ENCODE data around the gene COLQ.

Gene COLQ

DNA sequence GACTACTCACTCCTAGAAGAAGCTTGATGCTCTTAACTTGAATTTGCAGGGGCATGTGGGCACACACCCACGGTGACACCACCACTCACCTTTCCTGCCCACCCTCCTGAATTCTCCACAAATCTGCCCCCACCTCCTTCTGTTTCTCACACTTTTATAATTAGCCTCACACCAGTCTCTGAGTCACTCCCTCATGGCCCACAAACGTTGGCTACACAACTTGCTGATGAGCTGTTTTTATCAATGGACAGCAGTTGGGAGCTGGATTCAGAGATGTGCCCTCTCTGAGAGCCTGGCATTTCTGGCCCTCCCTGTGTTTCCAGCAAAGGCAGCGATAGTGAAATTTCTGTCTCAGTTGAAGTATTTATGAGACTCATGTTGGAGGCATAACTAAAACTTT is 1.3 kb downstream of the COLQ start:
- no peaks in the 10 kb centered on the region for H3K27me3 ChIP-seq (replicated peaks; ENCODE audit: control insufficient read depth, insufficient read depth, low read length)

DNA sequence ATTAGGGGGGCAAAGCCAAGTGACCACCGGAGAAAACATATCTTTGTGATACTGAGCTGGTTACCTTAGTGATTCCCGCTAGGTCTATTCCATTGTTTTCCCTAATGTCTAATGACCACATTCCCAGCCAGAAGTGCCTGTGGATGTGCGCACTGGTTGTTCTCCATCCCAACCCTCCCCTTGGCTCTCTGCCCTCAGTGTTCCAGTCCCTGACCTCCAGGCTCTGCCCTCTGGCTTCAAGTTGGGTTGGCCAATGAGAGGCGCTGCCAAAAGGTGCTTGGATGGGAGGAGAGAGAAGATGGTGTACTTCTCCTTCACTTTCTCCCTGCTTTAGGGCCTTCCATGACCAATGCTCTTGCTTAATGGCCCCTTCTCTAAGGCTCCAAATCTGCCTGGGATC is 2.4 kb downstream of the COLQ start:
- Histone ChIP-seq H3K9me3 (ENCODE audit: control insufficient read depth, low read length) (no peaks in the 10 kb centered on the region), H3K27me3 (replicated peaks; ENCODE audit: control insufficient read depth, insufficient read depth, low read length) (no peaks in the 10 kb centered on the region), H3K9ac (ENCODE audit: low read length) (no peak overlapping the region), H3K4me1 (ENCODE audit: control insufficient read depth, insufficient read depth, low read length) (peaks cover 13% of the 10 kb centered on the region), H3K4me3 (ENCODE audit: low read length) (no peak overlapping the region), H3K36me3 (ENCODE audit: control insufficient read depth, insufficient read depth, low read length, severe bottlenecking) (no peaks in the 10 kb centered on the region)
- DNase-seq (ENCODE audit: low read depth), result no peak

More for the DNA sequence above, 1.3 kb downstream of the COLQ start:
- no peak overlapping the region for H3K4me3 ChIP-seq (ENCODE audit: low read length)
- DNase-seq (ENCODE audit: low read depth), result no peak
- no peaks in the 10 kb centered on the region for H3K9me3 ChIP-seq (ENCODE audit: control insufficient read depth, low read length)
- peaks cover 13% of the 10 kb centered on the region for H3K4me1 ChIP-seq (ENCODE audit: control insufficient read depth, insufficient read depth, low read length)
- H3K9ac ChIP-seq (ENCODE audit: low read length), result no peak overlapping the region
- H3K36me3 ChIP-seq (ENCODE audit: control insufficient read depth, insufficient read depth, low read length, severe bottlenecking), result no peaks in the 10 kb centered on the region

DNA sequence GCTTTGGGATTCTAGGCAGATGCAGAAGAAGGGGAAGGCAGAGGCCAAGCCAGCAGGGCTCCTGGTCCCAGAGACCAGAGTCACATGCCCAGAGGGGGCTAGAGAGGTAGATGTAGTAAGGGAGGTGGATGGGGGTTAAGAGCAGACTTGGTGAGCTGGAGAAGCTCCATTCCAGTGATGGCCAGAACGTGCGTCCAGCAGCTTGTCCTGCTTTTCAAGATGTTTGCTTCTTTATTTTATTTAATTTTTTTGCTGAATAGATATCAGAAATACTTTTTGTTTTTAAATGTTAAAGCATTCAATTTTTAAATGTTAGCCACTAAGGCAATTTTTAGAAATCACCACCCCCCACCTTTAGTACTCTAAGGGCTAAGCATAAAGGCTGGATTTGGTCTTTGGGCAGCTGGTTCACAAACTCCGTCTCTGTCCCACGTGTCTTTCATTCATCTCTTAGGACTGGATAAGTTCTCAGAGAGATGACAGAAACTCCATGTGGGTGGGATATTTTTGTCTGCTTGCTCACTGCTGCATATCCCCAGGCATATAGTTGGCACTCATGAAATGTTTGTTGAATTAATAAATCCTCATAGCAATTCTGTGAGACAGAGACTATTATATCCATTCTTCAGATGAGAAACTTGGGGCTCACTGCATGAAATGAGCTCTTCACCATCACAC is 6.7 kb downstream of the COLQ start:
- Histone ChIP-seq H3K4me3 (ENCODE audit: low read length) (no peak overlapping the region), H3K36me3 (ENCODE audit: control insufficient read depth, insufficient read depth, low read length, severe bottlenecking) (no peaks in the 10 kb centered on the region), H3K9ac (ENCODE audit: low read length) (no peak overlapping the region), H3K9me3 (ENCODE audit: control insufficient read depth, low read length) (no peaks in the 10 kb centered on the region), H3K27me3 (replicated peaks; ENCODE audit: control insufficient read depth, insufficient read depth, low read length) (no peaks in the 10 kb centered on the region), H3K4me1 (ENCODE audit: control insufficient read depth, insufficient read depth, low read length) (peaks cover 3% of the 10 kb centered on the region)
- DNase-seq (ENCODE audit: low read depth), result peak; percentile 22

DNA sequence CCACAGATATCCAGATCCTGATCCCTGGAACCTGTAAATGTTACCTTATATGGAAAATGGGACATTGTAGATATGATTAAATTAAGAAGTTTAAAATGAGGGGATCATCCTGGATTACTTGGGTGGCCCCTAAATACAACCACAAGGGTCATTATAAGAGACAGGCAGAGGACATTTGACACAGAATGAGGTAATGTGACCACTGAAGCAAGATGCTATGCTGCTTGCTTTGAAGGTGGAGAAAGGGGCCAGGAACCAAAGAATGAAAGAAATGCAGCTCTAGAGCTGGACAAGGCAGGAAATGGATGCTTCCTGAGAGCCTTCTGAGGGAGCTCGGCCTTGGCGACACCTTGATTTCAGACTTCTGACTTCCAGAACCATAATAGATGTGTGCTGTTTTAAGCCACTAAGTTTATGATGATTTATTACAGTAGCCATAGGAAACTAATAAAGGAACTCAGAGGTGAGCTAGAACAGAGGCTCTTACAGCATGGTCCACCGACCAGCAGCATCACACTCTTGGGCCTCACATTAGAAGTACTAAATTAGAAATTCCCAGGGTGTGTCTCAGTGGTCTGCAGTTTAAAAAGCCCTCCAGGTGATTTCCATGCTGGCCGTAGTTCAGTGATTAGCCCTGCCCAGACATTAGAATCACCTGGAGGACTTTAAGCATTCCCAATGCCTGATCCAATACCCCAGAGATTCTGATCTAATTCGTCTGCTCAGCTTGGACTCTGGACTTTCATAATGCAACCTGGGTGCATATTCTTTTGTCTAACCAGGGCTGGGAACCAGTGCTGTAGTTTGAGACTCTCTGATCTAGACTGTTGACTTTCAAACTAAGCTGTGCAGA is 7.5 kb downstream of the COLQ start:
- Histone ChIP-seq H3K27me3 (replicated peaks; ENCODE audit: control insufficient read depth, insufficient read depth, low read length) (no peaks in the 10 kb centered on the region), H3K9ac (ENCODE audit: low read length) (no peak overlapping the region), H3K9me3 (ENCODE audit: control insufficient read depth, low read length) (no peaks in the 10 kb centered on the region), H3K4me3 (ENCODE audit: low read length) (no peak overlapping the region), H3K4me1 (ENCODE audit: control insufficient read depth, insufficient read depth, low read length) (peaks cover 3% of the 10 kb centered on the region), H3K36me3 (ENCODE audit: control insufficient read depth, insufficient read depth, low read length, severe bottlenecking) (no peaks in the 10 kb centered on the region)
- no peak for DNase-seq (ENCODE audit: low read depth)

DNA sequence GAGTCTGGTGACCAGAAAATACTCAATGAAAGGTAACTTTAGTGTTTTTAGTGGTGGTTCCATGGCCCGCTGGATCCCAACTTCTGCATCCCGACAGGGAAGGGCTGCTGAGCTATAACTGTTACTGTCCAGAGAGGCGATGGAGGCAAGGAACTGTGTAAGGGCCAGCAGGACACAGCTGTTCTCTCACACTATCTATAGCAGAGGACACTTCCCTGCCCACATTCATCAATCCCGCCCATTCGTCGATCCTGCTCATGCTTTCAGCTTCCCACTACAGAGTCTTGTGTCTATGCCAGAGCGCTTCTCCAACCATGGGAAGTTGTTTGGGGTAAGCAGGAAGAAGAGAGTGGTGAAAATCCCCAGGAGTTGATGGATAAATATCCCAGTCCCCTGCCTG is 8.4 kb downstream of the COLQ start:
- Histone ChIP-seq H3K27me3 (replicated peaks; ENCODE audit: control insufficient read depth, insufficient read depth, low read length) (no peaks in the 10 kb centered on the region), H3K36me3 (ENCODE audit: control insufficient read depth, insufficient read depth, low read length, severe bottlenecking) (no peaks in the 10 kb centered on the region), H3K9me3 (ENCODE audit: control insufficient read depth, low read length) (no peaks in the 10 kb centered on the region), H3K9ac (ENCODE audit: low read length) (no peak overlapping the region), H3K4me1 (ENCODE audit: control insufficient read depth, insufficient read depth, low read length) (peaks cover 3% of the 10 kb centered on the region), H3K4me3 (ENCODE audit: low read length) (no peak overlapping the region)
- no peak for DNase-seq (ENCODE audit: low read depth)

DNA sequence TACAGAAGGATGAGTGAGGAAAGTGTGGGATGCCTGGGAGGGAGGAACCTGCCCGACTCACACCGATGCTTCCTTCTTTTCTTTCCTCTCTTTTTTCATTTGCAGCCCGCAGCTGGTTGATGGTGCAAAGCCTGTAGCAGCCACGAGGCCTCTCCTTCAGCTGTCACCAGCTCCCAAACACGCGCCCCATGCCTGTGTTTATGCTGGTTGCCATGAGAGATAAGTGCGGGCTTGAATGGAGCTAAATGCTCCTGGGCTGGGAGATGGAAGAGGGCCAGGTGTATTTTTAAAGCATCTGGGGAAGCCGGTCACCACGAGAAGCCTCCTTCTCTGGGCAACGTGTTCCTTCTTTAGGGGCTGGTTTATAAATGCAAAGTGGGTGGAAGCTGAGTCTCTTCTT is 9.3 kb downstream of the COLQ start:
- Histone ChIP-seq H3K4me1 (ENCODE audit: control insufficient read depth, insufficient read depth, low read length) (peaks cover 3% of the 10 kb centered on the region), H3K9me3 (ENCODE audit: control insufficient read depth, low read length) (no peaks in the 10 kb centered on the region), H3K36me3 (ENCODE audit: control insufficient read depth, insufficient read depth, low read length, severe bottlenecking) (no peaks in the 10 kb centered on the region), H3K9ac (ENCODE audit: low read length) (no peak overlapping the region), H3K27me3 (replicated peaks; ENCODE audit: control insufficient read depth, insufficient read depth, low read length) (no peaks in the 10 kb centered on the region), H3K4me3 (ENCODE audit: low read length) (no peak overlapping the region)
- no peak for DNase-seq (ENCODE audit: low read depth)

DNA sequence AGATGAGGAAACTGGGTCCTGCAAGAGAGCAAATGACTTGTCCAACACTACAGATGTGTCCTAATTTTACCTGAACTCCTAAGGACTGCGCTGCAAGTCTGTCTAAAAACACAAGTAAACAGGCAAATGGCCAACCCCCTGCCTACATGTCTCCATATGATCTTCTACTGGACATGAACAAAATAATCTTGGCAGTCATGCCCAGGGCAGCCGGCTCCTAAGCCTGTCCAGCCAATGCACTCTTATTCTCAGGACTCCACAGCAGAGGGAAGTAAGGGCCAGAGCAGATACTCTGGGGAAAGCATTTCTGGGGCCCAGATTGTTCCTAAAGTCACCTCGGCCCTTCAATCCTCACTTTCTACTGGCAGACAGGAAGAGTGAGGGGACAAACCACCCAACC is 10.3 kb downstream of the COLQ start:
- DNase-seq (ENCODE audit: low read depth), result no peak
- Histone ChIP-seq H3K4me1 (ENCODE audit: control insufficient read depth, insufficient read depth, low read length) (peaks cover 3% of the 10 kb centered on the region), H3K4me3 (ENCODE audit: low read length) (no peak overlapping the region), H3K36me3 (ENCODE audit: control insufficient read depth, insufficient read depth, low read length, severe bottlenecking) (no peaks in the 10 kb centered on the region), H3K9ac (ENCODE audit: low read length) (no peak overlapping the region), H3K9me3 (ENCODE audit: control insufficient read depth, low read length) (no peaks in the 10 kb centered on the region), H3K27me3 (replicated peaks; ENCODE audit: control insufficient read depth, insufficient read depth, low read length) (no peaks in the 10 kb centered on the region)

DNA sequence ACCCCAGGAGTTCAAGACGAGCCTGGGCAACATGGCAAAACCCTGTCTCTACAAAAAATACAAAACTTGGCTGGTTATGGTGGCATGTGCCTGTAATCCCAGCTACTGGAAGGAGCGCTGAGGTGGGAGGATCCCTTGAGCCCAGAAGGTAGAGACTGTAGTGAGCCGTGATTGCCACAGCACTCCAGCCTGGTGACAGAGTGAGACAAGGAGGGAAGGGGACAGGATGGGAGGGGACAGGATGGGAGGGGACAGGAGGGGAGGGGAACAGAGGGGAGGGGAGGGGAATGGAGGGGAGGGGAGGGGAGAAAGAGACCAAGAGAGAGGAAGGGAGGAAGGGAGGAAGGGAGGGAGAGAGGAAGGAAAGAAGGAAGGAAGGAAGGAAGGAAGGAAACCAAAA is 11.0 kb downstream of the COLQ start:
- DNase-seq (ENCODE audit: low read depth), result no peak
- Histone ChIP-seq H3K4me3 (ENCODE audit: low read length) (no peak overlapping the region), H3K36me3 (ENCODE audit: control insufficient read depth, insufficient read depth, low read length, severe bottlenecking) (no peaks in the 10 kb centered on the region)

DNA sequence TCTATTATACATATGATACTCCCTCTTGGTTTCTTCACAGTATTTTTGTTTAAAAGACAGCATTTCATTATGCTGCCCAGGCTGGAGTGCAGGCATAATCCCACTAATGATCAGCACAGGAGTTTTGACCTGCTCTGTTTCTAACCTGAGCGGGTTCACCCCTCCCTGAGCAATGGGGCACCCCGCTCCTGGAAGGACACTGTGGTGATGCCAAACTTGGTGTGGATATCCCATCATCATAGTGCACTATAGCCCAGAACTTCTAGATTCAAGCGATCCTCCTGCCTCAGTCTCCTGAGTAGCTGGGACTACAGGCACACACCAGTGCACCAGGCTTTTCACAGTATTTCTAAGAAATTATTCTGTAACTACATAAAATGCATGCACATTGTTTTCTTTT is 14.9 kb downstream of the COLQ start:
- no peaks in the 10 kb centered on the region for H3K4me1 ChIP-seq (ENCODE audit: control insufficient read depth, insufficient read depth, low read length)
- no peak overlapping the region for H3K4me3 ChIP-seq (ENCODE audit: low read length)
- DNase-seq (ENCODE audit: low read depth), result no peak
- no peaks in the 10 kb centered on the region for H3K36me3 ChIP-seq (ENCODE audit: control insufficient read depth, insufficient read depth, low read length, severe bottlenecking)
- no peaks in the 10 kb centered on the region for H3K27me3 ChIP-seq (replicated peaks; ENCODE audit: control insufficient read depth, insufficient read depth, low read length)
- no peaks in the 10 kb centered on the region for H3K9me3 ChIP-seq (ENCODE audit: control insufficient read depth, low read length)
- no peak overlapping the region for H3K9ac ChIP-seq (ENCODE audit: low read length)

More for the DNA sequence above, 11.0 kb downstream of the COLQ start:
- H3K27me3 ChIP-seq (replicated peaks; ENCODE audit: control insufficient read depth, insufficient read depth, low read length), result no peaks in the 10 kb centered on the region
- no peaks in the 10 kb centered on the region for H3K9me3 ChIP-seq (ENCODE audit: control insufficient read depth, low read length)
- no peak overlapping the region for H3K9ac ChIP-seq (ENCODE audit: low read length)
- peaks cover 3% of the 10 kb centered on the region for H3K4me1 ChIP-seq (ENCODE audit: control insufficient read depth, insufficient read depth, low read length)

DNA sequence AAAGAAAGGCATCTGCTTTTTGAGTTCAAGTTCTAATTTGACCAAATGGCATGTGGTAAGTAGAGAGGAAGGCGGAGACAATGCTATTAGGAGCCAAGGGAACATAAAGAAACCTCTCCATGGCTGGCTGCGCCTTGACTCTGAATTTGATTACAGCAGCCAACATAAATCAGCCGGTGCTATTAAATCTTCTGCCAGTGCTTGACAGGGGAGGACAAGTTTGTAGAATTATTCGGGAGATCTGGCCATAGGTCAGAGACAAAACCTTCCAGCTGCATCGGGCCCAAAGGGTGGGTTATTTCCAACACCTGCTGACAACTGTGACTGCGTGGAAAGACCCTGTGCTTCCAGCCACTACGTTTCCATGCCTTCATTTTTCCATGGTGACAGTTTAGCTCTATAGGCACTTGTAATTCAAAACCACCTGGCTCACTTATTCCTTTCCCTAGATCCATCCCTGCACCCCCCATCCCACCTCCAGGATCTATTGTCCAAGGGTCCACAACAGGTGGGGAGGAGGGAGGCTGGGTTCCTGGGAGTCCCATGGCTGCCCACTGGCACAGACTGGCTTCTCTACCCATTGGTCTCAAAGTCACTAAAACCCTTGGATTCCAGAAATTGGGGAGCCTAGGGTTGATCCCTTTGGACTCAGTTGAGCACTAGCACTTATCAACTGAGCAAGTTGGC is 15.9 kb downstream of the COLQ start:
- Histone ChIP-seq H3K4me3 (ENCODE audit: low read length) (no peak overlapping the region), H3K9me3 (ENCODE audit: control insufficient read depth, low read length) (no peaks in the 10 kb centered on the region), H3K36me3 (ENCODE audit: control insufficient read depth, insufficient read depth, low read length, severe bottlenecking) (no peaks in the 10 kb centered on the region), H3K27me3 (replicated peaks; ENCODE audit: control insufficient read depth, insufficient read depth, low read length) (no peaks in the 10 kb centered on the region), H3K4me1 (ENCODE audit: control insufficient read depth, insufficient read depth, low read length) (peaks cover 3% of the 10 kb centered on the region), H3K9ac (ENCODE audit: low read length) (no peak overlapping the region)
- DNase-seq (ENCODE audit: low read depth), result no peak

DNA sequence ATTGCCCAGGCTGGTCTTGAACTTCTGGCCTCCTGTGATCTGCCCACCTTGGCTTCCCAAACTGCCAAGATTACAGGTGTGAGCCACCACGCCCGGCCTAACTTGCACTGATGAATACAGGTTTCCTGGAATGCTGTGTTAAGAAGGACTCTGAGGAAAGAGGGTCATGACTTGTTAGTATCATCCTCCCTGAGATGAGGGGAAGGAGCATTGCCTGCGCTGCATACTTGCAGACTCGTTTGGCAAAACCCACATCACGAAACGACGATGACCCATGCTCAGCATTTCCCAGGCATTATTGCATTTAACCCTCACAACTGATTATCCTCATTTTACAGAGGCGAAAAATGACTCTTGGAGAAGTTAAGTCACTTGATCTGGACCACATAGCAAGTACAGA is 18.9 kb downstream of the COLQ start:
- Histone ChIP-seq H3K4me3 (ENCODE audit: low read length) (no peak overlapping the region), H3K9ac (ENCODE audit: low read length) (no peak overlapping the region), H3K27me3 (replicated peaks; ENCODE audit: control insufficient read depth, insufficient read depth, low read length) (no peaks in the 10 kb centered on the region), H3K9me3 (ENCODE audit: control insufficient read depth, low read length) (no peaks in the 10 kb centered on the region), H3K4me1 (ENCODE audit: control insufficient read depth, insufficient read depth, low read length) (peaks cover 33% of the 10 kb centered on the region), H3K36me3 (ENCODE audit: control insufficient read depth, insufficient read depth, low read length, severe bottlenecking) (no peaks in the 10 kb centered on the region)
- DNase-seq (ENCODE audit: low read depth), result no peak
